A549 (cell line): ENCODE data around the gene ENTPD8. TPM values are rescaled to one million over a fixed set of nuclear protein-coding genes. Genes with fewer than 3 reads are reported as not detected.

Source experiments
- ATAC-seq, 2 experiments: fragments of 200-7000 bp in 1 of 2; fragments of >200 bp in 1 of 2; cut with Nextera tagmentation in 1 of 2; cut with Tn5 transposase in 1 of 2; 3 replicates each; pipeline versions ENCODE4 v1.8.0 to v1.9.1; 2018 to 2020; ENCODE audit warnings: mild to moderate bottlenecking in 1 of 2, moderate library complexity in 1 of 2
- CTCF ChIA-PET: fragments of 300-600 bp; sonication (Branson Sonifier 250); formaldehyde crosslinking; extraction: SDS; loops from one replicate; lab custom pipeline; 2021; ENCODE audit warnings: antibody characterized with exemption, inconsistent platforms; lab: Yijun Ruan, JAX
- POLR2A ChIA-PET: fragments of 350-600 bp; formaldehyde crosslinking; extraction: SDS; loops from one replicate; lab custom pipeline; 2021; ENCODE audit warnings: antibody characterized with exemption, inconsistent platforms; lab: Yijun Ruan, JAX
- DNase-seq, 2 experiments: peaks; one replicate each; pipeline versions ENCODE4 v3.0.0 to v3.0.0-alpha.2; 2011 to 2016; ENCODE audit warnings: low read depth in 1 of 2, low spot score in 1 of 2
- FAIRE-seq: peaks from 2 replicates; lab custom pipeline; 2011; peaks lifted over from hg19 to GRCh38; lab: Jason Lieb, UNC
- H3K27ac ChIP-seq, 2 experiments: fragments of >200 bp; sonication (Bioruptor Twin); formaldehyde crosslinking; 3 replicates each; pipeline ENCODE4 v1.5.1; 2016 to 2017
- H3K4me1 ChIP-seq: fragments of >200 bp; sonication (Bioruptor Twin); formaldehyde crosslinking; 3 replicates; pipeline ENCODE4 v1.6.1; 2016
- H3K4me2 ChIP-seq: fragments of >200 bp; sonication (Bioruptor Twin); formaldehyde crosslinking; 3 replicates; pipeline ENCODE4 v1.6.1; 2016
- H3K4me3 ChIP-seq: fragments of >200 bp; sonication (Bioruptor Twin); formaldehyde crosslinking; 3 replicates; pipeline ENCODE4 v1.5.1; 2016
- H3K9me3 ChIP-seq: fragments of >200 bp; sonication (Bioruptor Twin); formaldehyde crosslinking; 3 replicates; pipeline ENCODE4 v1.6.1; 2016
- CHD2 ChIP-seq: fragments of 150-350 bp; IDR thresholded peaks from 2 replicates; pipeline ENCODE4 v1.6.1; 2014; ENCODE audit warnings: low read length; ENCODE audit not compliant: partially characterized antibody
- EP300 ChIP-seq, 2 experiments: fragments of >200 bp; sonication (Bioruptor Twin); formaldehyde crosslinking; IDR thresholded peaks; 2 replicates in 1 of 2; 3 replicates in 1 of 2; pipeline ENCODE4 v1.6.1; 2016 to 2017
- HEYL ChIP-seq: fragments of 250-450 bp; sonication (Bioruptor Pico); IDR thresholded peaks from 2 replicates; pipeline ENCODE4 v1.8.0; 2021; ENCODE audit warnings: mild to moderate bottlenecking, moderate library complexity
- JUN ChIP-seq, 2 experiments: fragments of >200 bp; sonication (Bioruptor Twin); formaldehyde crosslinking; IDR thresholded peaks; 2 replicates in 1 of 2; 3 replicates in 1 of 2; pipeline ENCODE4 v1.6.1; 2016 to 2017
- JUNB ChIP-seq: fragments of >200 bp; sonication (Bioruptor Twin); formaldehyde crosslinking; IDR thresholded peaks from 2 replicates; pipeline ENCODE4 v1.6.1; 2016
- KDM1A ChIP-seq: fragments of 200-600 bp; sonication (generic); IDR thresholded peaks from 2 replicates; pipeline ENCODE4 v1.6.1; 2016; ENCODE audit warnings: low read depth, mild to moderate bottlenecking
- MYC ChIP-seq: IDR thresholded peaks from 2 replicates; pipeline ENCODE4 v1.6.1; 2012; ENCODE audit warnings: mild to moderate bottlenecking, inconsistent platforms, low read length, improper control_type of control experiment, borderline replicate concordance
- PHF8 ChIP-seq: fragments of 200-600 bp; sonication (generic); IDR thresholded peaks from 2 replicates; pipeline ENCODE4 v1.6.1; 2016; ENCODE audit warnings: low read depth, mild to moderate bottlenecking, antibody characterized with exemption, moderate library complexity, borderline replicate concordance
- POLR2A ChIP-seq: IDR thresholded peaks from 2 replicates; pipeline ENCODE4 v1.6.1; 2012; ENCODE audit warnings: mild to moderate bottlenecking, low read length
- RNF2 ChIP-seq: fragments of 200-600 bp; sonication (generic); IDR thresholded peaks from 2 replicates; pipeline ENCODE4 v1.6.1; 2016; ENCODE audit warnings: low read depth, mild to moderate bottlenecking, antibody characterized with exemption, moderate library complexity, borderline replicate concordance
- SREBF2 ChIP-seq: fragments of 450-650 bp; IDR thresholded peaks from 2 replicates; pipeline ENCODE4 v1.6.1; 2014; ENCODE audit warnings: mild to moderate bottlenecking, moderate library complexity
- TFCP2L1 ChIP-seq: fragments of 250-450 bp; sonication (Bioruptor Pico); IDR thresholded peaks from 2 replicates; pipeline ENCODE4 v1.5.0; 2021; ENCODE audit warnings: mild to moderate bottlenecking
- ZC3H11A ChIP-seq: fragments of 450-650 bp; IDR thresholded peaks from 2 replicates; pipeline ENCODE4 v1.6.1; 2014; ENCODE audit warnings: antibody characterized with exemption, mild to moderate bottlenecking
- WGBS: methylation state at CpG from one replicate; pipeline ENCODE4 v1.1.6; 2017; ENCODE audit errors: missing lambda C conversion rate; 5-methylcytosine and 5-hydroxymethylcytosine counted together
- polyA plus RNA-seq, 4 experiments: library from polyadenylated mRNA; depleted of rRNA in 3 of 4; stranded (reverse); fragments of >200 nt; fragmentation: RNase III in 1 of 4; extraction: RNeasy Plus Mini Kit Qiagen cat#74134 plus additional on column Dnase treatment in 1 of 4; gene quantifications; 2 replicates in 3 of 4; 3 replicates in 1 of 4; pipeline ENCODE4 v1.2.3, GENCODE V29; 2011 to 2017
- TF ChIP-seq, protein P1 (sequence below): IDR thresholded peaks from 2 replicates; pipeline ENCODE4 v1.6.1; 2012
- TF ChIP-seq, protein P2 (sequence below): fragments of >200 bp; sonication (Bioruptor Twin); formaldehyde crosslinking; IDR thresholded peaks from 3 replicates; pipeline ENCODE4 v1.6.1; 2016
- TF ChIP-seq, protein P3 (sequence below): fragments of 250-450 bp; sonication (Bioruptor Pico); IDR thresholded peaks from 2 replicates; pipeline ENCODE4 v1.5.0; 2021; ENCODE audit warnings: mild to moderate bottlenecking, moderate library complexity, borderline replicate concordance
- TF ChIP-seq, protein P4 (sequence below): fragments of >200 bp; sonication (Bioruptor Twin); formaldehyde crosslinking; IDR thresholded peaks from 2 replicates; pipeline ENCODE4 v1.6.1; 2016

Gene ENTPD8
- polyA plus RNA-seq, 2 of the 4 experiments (the other 2 are of a cell fraction), result 0.18 to 0.36 TPM

DNA sequence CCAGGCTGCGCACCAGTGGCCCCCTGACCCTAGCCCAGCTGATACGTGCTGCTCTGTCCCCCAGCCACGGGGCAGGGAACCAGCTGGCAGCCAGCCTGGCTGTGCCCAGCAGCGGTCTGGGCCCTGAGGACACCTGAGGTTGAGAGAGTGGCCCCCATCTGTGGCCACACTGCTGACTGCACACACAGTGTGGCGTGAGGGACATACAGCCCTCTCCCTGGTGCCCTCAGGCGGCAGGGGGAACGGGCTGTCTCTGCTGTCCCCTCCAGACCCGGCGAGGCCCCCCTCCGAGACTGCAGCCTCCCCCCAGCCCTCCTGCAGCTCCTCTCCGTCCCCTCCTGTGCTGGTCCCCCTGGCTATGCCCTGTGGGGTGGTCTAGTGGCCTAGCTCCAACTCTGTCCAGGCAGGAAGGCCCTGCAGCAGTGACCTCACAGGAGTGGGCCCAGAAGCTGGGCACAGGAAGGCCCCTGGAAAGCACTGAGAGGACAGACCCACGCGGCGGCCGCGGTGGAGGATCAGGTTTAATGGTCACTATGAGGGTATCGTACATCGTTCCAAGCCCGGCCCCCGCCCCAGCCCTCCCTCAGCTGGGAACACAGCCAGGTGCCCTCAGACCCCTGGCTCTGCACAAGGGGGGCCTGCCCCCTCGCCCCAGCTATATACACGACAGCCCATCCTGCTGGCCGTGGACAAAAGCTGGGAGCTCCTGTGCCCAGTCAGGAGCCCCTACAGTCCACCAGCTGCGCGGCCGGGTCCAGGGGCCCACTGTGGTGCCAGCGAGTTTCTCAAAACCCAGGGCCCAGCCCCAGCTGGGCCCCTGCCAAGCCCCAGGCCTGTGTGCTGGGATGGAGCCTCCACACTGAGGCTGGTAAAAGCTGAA, 6.8 kb upstream of the ENTPD8 start:
- POLR2A ChIA-PET, result interaction anchor here (1.3 kb wide), 1 partner anchor 25 kb away, joined by 3 read pairs; the partner anchor contains the start of genes EXD3 and NOXA1
- TF ChIP-seq JUNB (no peak), SREBF2 (no peak), JUN (IDR thresholded peaks at IDR 0.05) (no peak), KDM1A (no peak), TFCP2L1 (CRISPR knock-in tag) (no peak), PHF8 (no peak), CHD2 (no peak), RNF2 (no peak)
- TF ChIP-seq, protein P1, sequence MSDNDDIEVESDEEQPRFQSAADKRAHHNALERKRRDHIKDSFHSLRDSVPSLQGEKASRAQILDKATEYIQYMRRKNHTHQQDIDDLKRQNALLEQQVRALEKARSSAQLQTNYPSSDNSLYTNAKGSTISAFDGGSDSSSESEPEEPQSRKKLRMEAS, result no peak
- TF ChIP-seq, protein P2, sequence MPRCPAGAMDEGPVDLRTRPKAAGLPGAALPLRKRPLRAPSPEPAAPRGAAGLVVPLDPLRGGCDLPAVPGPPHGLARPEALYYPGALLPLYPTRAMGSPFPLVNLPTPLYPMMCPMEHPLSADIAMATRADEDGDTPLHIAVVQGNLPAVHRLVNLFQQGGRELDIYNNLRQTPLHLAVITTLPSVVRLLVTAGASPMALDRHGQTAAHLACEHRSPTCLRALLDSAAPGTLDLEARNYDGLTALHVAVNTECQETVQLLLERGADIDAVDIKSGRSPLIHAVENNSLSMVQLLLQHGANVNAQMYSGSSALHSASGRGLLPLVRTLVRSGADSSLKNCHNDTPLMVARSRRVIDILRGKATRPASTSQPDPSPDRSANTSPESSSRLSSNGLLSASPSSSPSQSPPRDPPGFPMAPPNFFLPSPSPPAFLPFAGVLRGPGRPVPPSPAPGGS, result no peak
- TF ChIP-seq, protein P3, sequence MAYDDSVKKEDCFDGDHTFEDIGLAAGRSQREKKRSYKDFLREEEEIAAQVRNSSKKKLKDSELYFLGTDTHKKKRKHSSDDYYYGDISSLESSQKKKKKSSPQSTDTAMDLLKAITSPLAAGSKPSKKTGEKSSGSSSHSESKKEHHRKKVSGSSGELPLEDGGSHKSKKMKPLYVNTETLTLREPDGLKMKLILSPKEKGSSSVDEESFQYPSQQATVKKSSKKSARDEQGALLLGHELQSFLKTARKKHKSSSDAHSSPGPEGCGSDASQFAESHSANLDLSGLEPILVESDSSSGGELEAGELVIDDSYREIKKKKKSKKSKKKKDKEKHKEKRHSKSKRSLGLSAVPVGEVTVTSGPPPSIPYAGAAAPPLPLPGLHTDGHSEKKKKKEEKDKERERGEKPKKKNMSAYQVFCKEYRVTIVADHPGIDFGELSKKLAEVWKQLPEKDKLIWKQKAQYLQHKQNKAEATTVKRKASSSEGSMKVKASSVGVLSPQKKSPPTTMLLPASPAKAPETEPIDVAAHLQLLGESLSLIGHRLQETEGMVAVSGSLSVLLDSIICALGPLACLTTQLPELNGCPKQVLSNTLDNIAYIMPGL (CRISPR knock-in tag), result no peak
- TF ChIP-seq, protein P4, sequence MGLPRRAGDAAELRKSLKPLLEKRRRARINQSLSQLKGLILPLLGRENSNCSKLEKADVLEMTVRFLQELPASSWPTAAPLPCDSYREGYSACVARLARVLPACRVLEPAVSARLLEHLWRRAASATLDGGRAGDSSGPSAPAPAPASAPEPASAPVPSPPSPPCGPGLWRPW, result no peak
- 86% methylated on average over 12 of the region's 27 CpGs for WGBS
- H3K4me1 ChIP-seq, result peaks cover 10% of the 10 kb centered on the region
- no peaks in the 10 kb centered on the region for H3K9me3 ChIP-seq
- DNase-seq, result no peak
- CTCF ChIA-PET, result interaction anchor here (1.0 to 7.6 kb wide), 5 partner anchors 11 to 161 kb away, joined by 3 to 98 read pairs (median 5); partner anchors contain the start of genes EXD3, NOXA1 and NSMF
- no peak overlapping the region for H3K27ac ChIP-seq
- no peak overlapping the region for H3K4me3 ChIP-seq
- FAIRE-seq, result no peak
- peak in 1 of 2 experiments; percentile 4; a peak in 1 of 6 replicates for ATAC-seq
- H3K4me2 ChIP-seq, result no peak overlapping the region

DNA sequence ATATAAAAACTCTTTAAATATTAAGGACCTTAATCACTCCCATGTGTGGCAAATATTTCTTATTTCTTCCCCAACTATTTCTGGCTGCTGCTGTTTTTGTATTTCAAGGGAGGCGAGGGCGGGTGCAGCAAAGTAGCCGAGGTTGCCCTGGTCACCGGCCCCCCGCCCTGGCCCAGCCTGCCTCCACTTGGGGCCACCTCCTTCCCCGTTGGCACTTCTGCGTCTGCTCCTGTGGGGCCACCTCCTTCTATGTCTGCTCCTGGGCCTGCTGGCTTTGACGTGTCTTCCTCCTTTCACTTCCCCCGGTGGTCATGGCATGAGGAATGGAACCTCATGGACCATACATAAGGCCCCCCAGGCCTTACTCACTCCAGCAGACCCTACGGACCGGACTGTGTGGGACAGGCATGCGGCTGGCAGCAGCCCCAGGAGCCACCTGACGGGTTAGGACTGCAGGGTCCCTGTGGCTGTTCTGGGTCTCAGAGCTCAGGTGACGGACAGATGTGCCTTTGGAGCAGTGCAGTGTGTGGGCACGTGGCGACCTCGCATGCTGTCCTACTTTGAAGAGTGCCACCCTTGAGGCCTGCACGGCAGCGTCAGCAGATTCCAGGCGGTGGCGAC, 5.8 kb upstream of the ENTPD8 start:
- no peak for TF ChIP-seq MYC
- no peak for TF ChIP-seq ZC3H11A
- no peak for TF ChIP-seq POLR2A
- TF ChIP-seq, protein P3 (CRISPR knock-in tag), result no peak
- TF ChIP-seq EP300 (IDR thresholded peaks at IDR 0.05), result no peak
- no peak for TF ChIP-seq TFCP2L1 (CRISPR knock-in tag)
- TF ChIP-seq JUN (IDR thresholded peaks at IDR 0.05), result no peak
- TF ChIP-seq HEYL (CRISPR knock-in tag), result no peak
- no peak for DNase-seq
- no peak for FAIRE-seq
- peaks cover 10% of the 10 kb centered on the region for H3K4me1 ChIP-seq
- no peak overlapping the region for H3K4me3 ChIP-seq
- CTCF ChIA-PET, result interaction anchor here (0.7 to 7.6 kb wide), 4 partner anchors 17 to 145 kb away, joined by 3 to 98 read pairs (median 34); partner anchors contain the start of genes EXD3, NOXA1 and NRARP
- no peak overlapping the region for H3K27ac ChIP-seq
- WGBS, result 84% methylated on average over 14 of the region's 21 CpGs
- H3K4me2 ChIP-seq, result no peak overlapping the region
- H3K9me3 ChIP-seq, result no peaks in the 10 kb centered on the region
- no peak for ATAC-seq
- POLR2A ChIA-PET, result interaction anchor here (1.3 kb wide), 1 partner anchor 24 kb away, joined by 3 to 6 read pairs; the partner anchor contains the start of genes EXD3 and NOXA1
